GM10248 (cell line): ENCODE results near the gene TEK.

Experiments used
- CTCF ChIA-PET: fragments of 300-600 bp; sonication (Branson Sonifier 250); formaldehyde crosslinking; extraction: SDS; loops from one replicate; lab custom pipeline; 2021; ENCODE audit warnings: antibody characterized with exemption; lab: Yijun Ruan, JAX
- POLR2A ChIA-PET: fragments of 350-650 bp; sonication (Branson Sonifier 250); formaldehyde crosslinking; extraction: SDS; loops from one replicate; lab custom pipeline; 2020; ENCODE audit warnings: antibody characterized with exemption; lab: Yijun Ruan, JAX
- DNase-seq: peaks from one replicate; pipeline ENCODE4 v3.0.0; 2012; ENCODE audit errors: extremely low spot score
- CTCF ChIP-seq: IDR thresholded peaks from 2 replicates; pipeline ENCODE4 v1.5.1; 2012; ENCODE audit warnings: mild to moderate bottlenecking, low read depth; ENCODE audit errors: extremely low read depth, missing control alignments, control extremely low read depth

TEK gene

GRCh38 chr9:27131731-27132130, 22.7 kb downstream of the TEK start:
- no peak for DNase-seq
- POLR2A ChIA-PET: no interaction called here
- TF ChIP-seq CTCF: no peak
- CTCF ChIA-PET: no interaction called here

- CTCF ChIA-PET: no interaction called here
- DNase-seq: no peak
- POLR2A ChIA-PET: no interaction called here
- TF ChIP-seq CTCF: no peak
These were observed 24.8 kb downstream of the TEK start for GRCh38 chr9:27133817-27134216.

GRCh38 chr9:27142299-27142930, 33.4 kb downstream of the TEK start:
- TF ChIP-seq CTCF: no peak
- ChIA-PET CTCF (no interaction called here), POLR2A (no interaction called here)
- DNase-seq: no peak

GRCh38 chr9:27145143-27145542, 36.1 kb downstream of the TEK start:
- DNase-seq: no peak
- POLR2A ChIA-PET: no interaction called here
- no peak for TF ChIP-seq CTCF
- CTCF ChIA-PET: interaction anchor here (1.2 to 1.9 kb wide), 6 partner anchors 10 to 35 kb away, joined by 3 to 5 read pairs (median 4); no protein-coding TSS in a partner anchor

GRCh38 chr9:27149651-27150050, 40.6 kb downstream of the TEK start:
- no peak for DNase-seq
- ChIA-PET POLR2A (no interaction called here), CTCF (no interaction called here)
- TF ChIP-seq CTCF: no peak

- no peak for TF ChIP-seq CTCF
- ChIA-PET CTCF (no interaction called here), POLR2A (no interaction called here)
- DNase-seq: no peak
These were observed 41.9 kb downstream of the TEK start for GRCh38 chr9:27150746-27151406.
